Smooth muscle cell (in vitro differentiated cells): ENCODE data around the gene LPCAT1. TPM values are rescaled to one million over a fixed set of nuclear protein-coding genes. Genes with fewer than 3 reads are reported as not detected.

Experiments used
- DNase-seq: peaks from one replicate; lab custom pipeline; 2025; ENCODE audit not compliant: unreplicated experiment; lab: John Stamatoyannopoulos, UW
- H2AFZ ChIP-seq: fragments of 200-600 bp; sonication (generic); 2 replicates; pipeline ENCODE4 v1.6.0; 2016; ENCODE audit warnings: antibody characterized with exemption, low read depth, mild to moderate bottlenecking
- H3F3A ChIP-seq: fragments of 200-600 bp; sonication (generic); 2 replicates; pipeline ENCODE4 v1.6.0; 2017; ENCODE audit warnings: antibody characterized with exemption, low read depth
- H3K27ac ChIP-seq: fragments of 200-600 bp; sonication (generic); 2 replicates; pipeline ENCODE4 v1.5.1; 2016; ENCODE audit warnings: low read depth, mild to moderate bottlenecking
- H3K27me3 ChIP-seq: fragments of 200-600 bp; sonication (generic); 2 replicates; pipeline ENCODE4 v1.6.1; 2016; ENCODE audit warnings: low read depth, mild to moderate bottlenecking
- H3K36me3 ChIP-seq: fragments of 200-600 bp; sonication (generic); 2 replicates; pipeline ENCODE4 v1.5.1; 2016; ENCODE audit warnings: low read depth
- H3K4me1 ChIP-seq: fragments of 200-600 bp; sonication (generic); 2 replicates; pipeline ENCODE4 v1.5.1; 2016; ENCODE audit warnings: low read depth
- H3K4me2 ChIP-seq: fragments of 200-600 bp; sonication (generic); 2 replicates; pipeline ENCODE4 v1.6.0; 2016; ENCODE audit warnings: mild to moderate bottlenecking
- H3K4me3 ChIP-seq: fragments of 200-600 bp; sonication (generic); 2 replicates; pipeline ENCODE4 v1.5.1; 2016; ENCODE audit warnings: mild to moderate bottlenecking
- H3K79me2 ChIP-seq: fragments of 200-600 bp; sonication (generic); 2 replicates; pipeline ENCODE4 v1.6.0; 2016; ENCODE audit warnings: low read depth, mild to moderate bottlenecking
- H3K9ac ChIP-seq: fragments of 200-600 bp; sonication (generic); 2 replicates; pipeline ENCODE4 v1.6.0; 2016; ENCODE audit warnings: low read depth
- H3K9me3 ChIP-seq: fragments of 200-600 bp; sonication (generic); replicated peaks from 2 replicates; pipeline ENCODE4 v1.5.1; 2016; ENCODE audit warnings: low read depth
- H4K20me1 ChIP-seq: fragments of 200-600 bp; sonication (generic); 2 replicates; pipeline ENCODE4 v1.6.0; 2016; ENCODE audit warnings: low read depth
- WGBS: methylation state at CpG from one replicate; pipeline ENCODE4 v1.1.7; 2016; ENCODE audit warnings: low lambda C conversion rate; 5-methylcytosine and 5-hydroxymethylcytosine counted together
- polyA plus RNA-seq: library from polyadenylated mRNA; unstranded; fragments of >200 nt; fragmentation: Nextera tagmentation; extraction: Ambion mirVana; gene quantifications from 2 replicates; pipeline ENCODE4 v1.2.1, GENCODE V29; 2016
- total RNA-seq: library from RNA; depleted of rRNA; stranded (reverse); fragments of >200 nt; gene quantifications from 2 replicates; pipeline ENCODE4 v1.2.3, GENCODE V29; 2014
- TF ChIP-seq, protein P1 (sequence below): fragments of 200-600 bp; sonication (generic); IDR thresholded peaks from 2 replicates; pipeline ENCODE4 v1.5.1; 2017; ENCODE audit warnings: borderline replicate concordance, mild to moderate bottlenecking, antibody characterized with exemption; ENCODE audit not compliant: insufficient read depth, poor library complexity, severe bottlenecking

LPCAT1 gene
- total and polyA plus RNA-seq, 2 experiments from 2014 or later, result 42.7 to 50.1 TPM

- Histone ChIP-seq H3K36me3 (no peaks in the 10 kb centered on the region), H3K4me1 (no peaks in the 10 kb centered on the region), H2AFZ (no peak overlapping the region), H3F3A (no peaks in the 10 kb centered on the region), H3K27me3 (no peaks in the 10 kb centered on the region), H3K4me2 (no peak overlapping the region), H3K79me2 (no peaks in the 10 kb centered on the region), H3K9me3 (no peaks in the 10 kb centered on the region), H3K4me3 (no peak overlapping the region), H3K9ac (no peak overlapping the region), H3K27ac (no peak overlapping the region), H4K20me1 (no peaks in the 10 kb centered on the region)
- no peak for DNase-seq
- TF ChIP-seq, protein P1, sequence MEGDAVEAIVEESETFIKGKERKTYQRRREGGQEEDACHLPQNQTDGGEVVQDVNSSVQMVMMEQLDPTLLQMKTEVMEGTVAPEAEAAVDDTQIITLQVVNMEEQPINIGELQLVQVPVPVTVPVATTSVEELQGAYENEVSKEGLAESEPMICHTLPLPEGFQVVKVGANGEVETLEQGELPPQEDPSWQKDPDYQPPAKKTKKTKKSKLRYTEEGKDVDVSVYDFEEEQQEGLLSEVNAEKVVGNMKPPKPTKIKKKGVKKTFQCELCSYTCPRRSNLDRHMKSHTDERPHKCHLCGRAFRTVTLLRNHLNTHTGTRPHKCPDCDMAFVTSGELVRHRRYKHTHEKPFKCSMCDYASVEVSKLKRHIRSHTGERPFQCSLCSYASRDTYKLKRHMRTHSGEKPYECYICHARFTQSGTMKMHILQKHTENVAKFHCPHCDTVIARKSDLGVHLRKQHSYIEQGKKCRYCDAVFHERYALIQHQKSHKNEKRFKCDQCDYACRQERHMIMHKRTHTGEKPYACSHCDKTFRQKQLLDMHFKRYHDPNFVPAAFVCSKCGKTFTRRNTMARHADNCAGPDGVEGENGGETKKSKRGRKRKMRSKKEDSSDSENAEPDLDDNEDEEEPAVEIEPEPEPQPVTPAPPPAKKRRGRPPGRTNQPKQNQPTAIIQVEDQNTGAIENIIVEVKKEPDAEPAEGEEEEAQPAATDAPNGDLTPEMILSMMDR, result no peak
- WGBS, result 95% methylated on average over 51 of the region's 51 CpGs
These were observed 56.2 kb downstream of the LPCAT1 start for GRCh38 chr5:1467341-1468246.

- Histone ChIP-seq H3K27me3 (no peaks in the 10 kb centered on the region), H3K27ac (no peak overlapping the region)
- TF ChIP-seq, protein P1, result no peak
These were observed 57.0 kb downstream of the LPCAT1 start for GRCh38 chr5:1466631-1467265.

DNA sequence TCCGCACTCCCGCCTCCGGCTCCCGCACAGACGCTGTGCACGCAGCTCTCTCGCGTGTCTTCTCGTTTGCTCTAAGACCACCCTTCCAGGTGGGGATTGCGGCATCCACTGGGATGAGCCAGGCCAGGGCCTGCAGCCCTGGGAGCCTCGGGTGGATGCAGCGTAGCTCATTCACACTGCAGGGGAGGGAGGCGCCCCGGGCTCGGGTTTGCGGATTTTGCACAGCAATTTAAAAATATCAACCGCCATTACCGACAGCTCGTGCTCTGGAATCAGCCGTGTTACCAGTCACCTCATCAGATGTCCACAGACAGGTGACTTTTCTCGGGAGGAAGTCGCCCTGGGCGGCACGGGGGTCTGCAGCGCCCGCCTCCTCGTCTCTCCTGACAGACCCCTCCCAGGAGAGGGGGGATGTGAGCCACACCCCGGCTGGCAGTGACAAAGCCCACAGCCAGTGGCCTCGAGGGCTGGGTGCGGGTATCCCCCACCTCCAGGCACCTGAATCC lies 57.7 kb downstream of the LPCAT1 start:
- 98% methylated on average over 30 of the region's 30 CpGs for WGBS
- Histone ChIP-seq H3K27ac (no peak overlapping the region), H3F3A (no peaks in the 10 kb centered on the region), H3K4me1 (no peaks in the 10 kb centered on the region), H3K9ac (no peak overlapping the region), H3K4me2 (no peak overlapping the region), H4K20me1 (no peaks in the 10 kb centered on the region), H3K36me3 (no peaks in the 10 kb centered on the region), H3K4me3 (no peak overlapping the region), H3K27me3 (no peaks in the 10 kb centered on the region), H3K9me3 (no peaks in the 10 kb centered on the region), H2AFZ (no peak overlapping the region), H3K79me2 (no peaks in the 10 kb centered on the region)
- DNase-seq, result no peak
- TF ChIP-seq, protein P1, result no peak

More at GRCh38 chr5:1466631-1467265, 57.0 kb downstream of the LPCAT1 start:
- Histone ChIP-seq H3K36me3 (no peaks in the 10 kb centered on the region), H3K4me3 (no peak overlapping the region), H3K9me3 (no peaks in the 10 kb centered on the region), H3K79me2 (no peaks in the 10 kb centered on the region), H4K20me1 (no peaks in the 10 kb centered on the region), H3K9ac (no peak overlapping the region), H3F3A (no peaks in the 10 kb centered on the region), H2AFZ (no peak overlapping the region), H3K4me1 (no peaks in the 10 kb centered on the region), H3K4me2 (no peak overlapping the region)
- DNase-seq, result no peak
- WGBS, result 96% methylated on average over 37 of the region's 37 CpGs
